Testis (tissue), 2 donors: Measurements from ENCODE around the gene ERBB4.

ENCODE experiments used
- POLR2A ChIP-seq: fragments of 450-650 bp; IDR thresholded peaks from one replicate; pipeline ENCODE4 v1.6.1; 2017; ENCODE audit warnings: antibody characterized with exemption, mild to moderate bottlenecking, moderate library complexity
- TF ChIP-seq, protein P1 (sequence below), 3 experiments: fragments of 450-650 bp in 2 of 3; fragments of 200-600 bp in 1 of 3; sonication (generic) in 1 of 3; IDR thresholded peaks; one replicate each; pipeline ENCODE4 v1.5.1; 2016 to 2019; ENCODE audit warnings: antibody characterized with exemption in 3 of 3, mild to moderate bottlenecking in 2 of 3, moderate library complexity in 1 of 3

DNA sequence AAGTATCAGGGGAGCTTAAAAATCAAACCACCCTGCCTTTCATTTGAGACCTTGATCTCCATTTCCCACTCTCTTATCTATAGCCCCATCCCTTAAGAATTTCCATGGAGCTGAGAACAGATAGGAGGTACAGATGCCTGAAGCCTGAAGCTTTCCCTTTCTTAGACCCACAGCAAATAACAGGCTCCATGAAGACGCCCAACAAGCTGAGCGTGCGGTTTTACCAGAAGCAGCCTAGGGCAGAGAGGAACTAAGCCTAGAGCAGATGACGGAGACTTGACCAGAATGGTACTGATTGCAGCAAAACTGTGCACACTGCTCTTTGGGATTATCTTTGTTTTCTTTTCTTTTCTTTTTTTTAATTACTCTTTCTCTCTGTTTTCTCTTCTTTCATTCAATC, 1.7 kb upstream of the ERBB4 start:
- TF ChIP-seq, protein P1, sequence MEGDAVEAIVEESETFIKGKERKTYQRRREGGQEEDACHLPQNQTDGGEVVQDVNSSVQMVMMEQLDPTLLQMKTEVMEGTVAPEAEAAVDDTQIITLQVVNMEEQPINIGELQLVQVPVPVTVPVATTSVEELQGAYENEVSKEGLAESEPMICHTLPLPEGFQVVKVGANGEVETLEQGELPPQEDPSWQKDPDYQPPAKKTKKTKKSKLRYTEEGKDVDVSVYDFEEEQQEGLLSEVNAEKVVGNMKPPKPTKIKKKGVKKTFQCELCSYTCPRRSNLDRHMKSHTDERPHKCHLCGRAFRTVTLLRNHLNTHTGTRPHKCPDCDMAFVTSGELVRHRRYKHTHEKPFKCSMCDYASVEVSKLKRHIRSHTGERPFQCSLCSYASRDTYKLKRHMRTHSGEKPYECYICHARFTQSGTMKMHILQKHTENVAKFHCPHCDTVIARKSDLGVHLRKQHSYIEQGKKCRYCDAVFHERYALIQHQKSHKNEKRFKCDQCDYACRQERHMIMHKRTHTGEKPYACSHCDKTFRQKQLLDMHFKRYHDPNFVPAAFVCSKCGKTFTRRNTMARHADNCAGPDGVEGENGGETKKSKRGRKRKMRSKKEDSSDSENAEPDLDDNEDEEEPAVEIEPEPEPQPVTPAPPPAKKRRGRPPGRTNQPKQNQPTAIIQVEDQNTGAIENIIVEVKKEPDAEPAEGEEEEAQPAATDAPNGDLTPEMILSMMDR (IDR thresholded peaks at IDR 0.05) = no peak
- TF ChIP-seq POLR2A = no peak
